HEK293 (cell line): Measurements from ENCODE around the gene SPC24.

ENCODE experiments used
- CTCF ChIA-PET: fragments of 350-600 bp; formaldehyde crosslinking; extraction: SDS; loops from one replicate; lab custom pipeline; 2021; ENCODE audit warnings: antibody characterized with exemption; lab: Yijun Ruan, JAX
- POLR2A ChIA-PET: fragments of 300-600 bp; formaldehyde crosslinking; extraction: SDS; loops from one replicate; lab custom pipeline; 2020; ENCODE audit warnings: antibody characterized with exemption, inconsistent platforms; lab: Yijun Ruan, JAX
- H3K27ac ChIP-seq: fragments of 200-500 bp; sonication (Bioruptor generic); 2 replicates; pipeline ENCODE4 v1.5.1; 2014; ENCODE audit warnings: low read depth, low read length, control low read depth, inconsistent platforms; ENCODE audit errors: extremely low read depth
- H3K36me3 ChIP-seq, 2 experiments: fragments of 200-500 bp in 1 of 2; sonication (Bioruptor generic) in 1 of 2; 1 replicate in 1 of 2; 2 replicates in 1 of 2; pipeline ENCODE4 v1.5.1; 2014 to 2017; ENCODE audit warnings: inconsistent platforms in 2 of 2, low read length in 2 of 2; ENCODE audit not compliant: control insufficient read depth in 2 of 2, insufficient read depth in 1 of 2
- H3K4me1 ChIP-seq: fragments of 200-500 bp; sonication (Bioruptor generic); 2 replicates; pipeline ENCODE4 v1.5.1; 2014; ENCODE audit warnings: mild to moderate bottlenecking, low read length, inconsistent platforms; ENCODE audit not compliant: control insufficient read depth, insufficient read depth
- H3K4me3 ChIP-seq: 2 replicates; pipeline ENCODE4 v1.5.1; 2011; ENCODE audit warnings: low read depth, mild to moderate bottlenecking, control low read depth, low read length, moderate library complexity
- H3K9me3 ChIP-seq: fragments of 200-500 bp; sonication (Bioruptor generic); 2 replicates; pipeline ENCODE4 v1.5.1; 2014; ENCODE audit warnings: low read depth, low read length, inconsistent platforms; ENCODE audit not compliant: control insufficient read depth, insufficient read depth
- ATF2 ChIP-seq: fragments of 450-650 bp; formaldehyde crosslinking; IDR thresholded peaks from 2 replicates; pipeline ENCODE4 v1.5.1; 2016; ENCODE audit warnings: missing biosample characterization, missing genetic modification characterization, low read depth
- GLI4 ChIP-seq: fragments of 450-650 bp; formaldehyde crosslinking; IDR thresholded peaks from 2 replicates; pipeline ENCODE4 v1.5.1; 2016; ENCODE audit warnings: missing biosample characterization, missing genetic modification characterization
- KLF7 ChIP-seq: fragments of 450-650 bp; formaldehyde crosslinking; IDR thresholded peaks from 2 replicates; pipeline ENCODE4 v1.5.1; 2016; ENCODE audit warnings: missing biosample characterization, missing genetic modification characterization, borderline replicate concordance
- PRDM6 ChIP-seq: fragments of 450-650 bp; formaldehyde crosslinking; IDR thresholded peaks from 2 replicates; pipeline ENCODE4 v1.5.1; 2017; ENCODE audit warnings: missing biosample characterization, missing genetic modification characterization
- REST ChIP-seq: fragments of 450-650 bp; formaldehyde crosslinking; IDR thresholded peaks from 2 replicates; pipeline ENCODE4 v1.5.1; 2016; ENCODE audit warnings: missing biosample characterization, missing genetic modification characterization
- ZBTB49 ChIP-seq: fragments of 450-650 bp; formaldehyde crosslinking; IDR thresholded peaks from 2 replicates; pipeline ENCODE4 v1.5.1; 2016; ENCODE audit warnings: missing biosample characterization, missing genetic modification characterization, low read depth
- ZNF10 ChIP-seq: fragments of 450-650 bp; formaldehyde crosslinking; IDR thresholded peaks from 2 replicates; pipeline ENCODE4 v1.5.1; 2017; ENCODE audit warnings: missing biosample characterization, missing genetic modification characterization
- ZNF140 ChIP-seq: fragments of 450-650 bp; formaldehyde crosslinking; IDR thresholded peaks from 2 replicates; pipeline ENCODE4 v1.5.1; 2016; ENCODE audit warnings: missing biosample characterization, missing genetic modification characterization
- ZNF223 ChIP-seq: fragments of 450-650 bp; formaldehyde crosslinking; IDR thresholded peaks from 2 replicates; pipeline ENCODE4 v1.5.1; 2016; ENCODE audit warnings: missing biosample characterization, missing genetic modification characterization
- ZNF23 ChIP-seq: fragments of 450-650 bp; formaldehyde crosslinking; IDR thresholded peaks from 2 replicates; pipeline ENCODE4 v1.5.1; 2016; ENCODE audit warnings: missing biosample characterization, missing genetic modification characterization, borderline replicate concordance
- ZNF311 ChIP-seq: fragments of 450-650 bp; formaldehyde crosslinking; IDR thresholded peaks from 2 replicates; pipeline ENCODE4 v1.5.1; 2017; ENCODE audit warnings: missing biosample characterization, missing genetic modification characterization, borderline replicate concordance
- ZNF341 ChIP-seq: fragments of 450-650 bp; formaldehyde crosslinking; IDR thresholded peaks from 2 replicates; pipeline ENCODE4; 2016; ENCODE audit warnings: low read depth, missing biosample characterization, missing genetic modification characterization
- ZNF416 ChIP-seq: fragments of 450-650 bp; formaldehyde crosslinking; IDR thresholded peaks from 2 replicates; pipeline ENCODE4 v1.5.1; 2016; ENCODE audit warnings: missing biosample characterization, missing genetic modification characterization
- ZNF548 ChIP-seq: fragments of 450-650 bp; formaldehyde crosslinking; IDR thresholded peaks from 2 replicates; pipeline ENCODE4 v1.5.1; 2016; ENCODE audit warnings: missing biosample characterization, missing genetic modification characterization
- ZNF555 ChIP-seq: fragments of 450-650 bp; formaldehyde crosslinking; conservative IDR thresholded peaks from 2 replicates; pipeline ENCODE4 v1.5.1; 2017; ENCODE audit warnings: missing biosample characterization, mild to moderate bottlenecking, missing genetic modification characterization, inconsistent platforms
- ZNF596 ChIP-seq: fragments of 450-650 bp; IDR thresholded peaks from 2 replicates; pipeline ENCODE4 v1.5.0; 2018; ENCODE audit warnings: missing biosample characterization, mild to moderate bottlenecking, missing genetic modification characterization, moderate library complexity
- ZNF768 ChIP-seq: fragments of 450-650 bp; formaldehyde crosslinking; IDR thresholded peaks from 2 replicates; pipeline ENCODE4 v1.5.1; 2018; ENCODE audit warnings: missing biosample characterization, mild to moderate bottlenecking, missing genetic modification characterization

The SPC24 gene

GRCh38 chr19:11115895-11116446 lies 39.6 kb downstream of the SPC24 start:
- no peak overlapping the region for H3K27ac ChIP-seq
- ChIA-PET POLR2A (interaction anchor here (0.7 kb wide), 1 partner anchor 781 kb away, joined by 4 read pairs; no protein-coding TSS in a partner anchor), CTCF (interaction anchor here (1.1 kb wide), 1 partner anchor 10 kb away, joined by 3 read pairs; no protein-coding TSS in a partner anchor)
- TF ChIP-seq ZNF10 (tag by site-specific recombination) (no peak), ZNF548 (no peak), PRDM6 (tag by site-specific recombination) (no peak), ZNF311 (tag by site-specific recombination) (no peak), ZNF596 (tag by site-specific recombination) (no peak), ZNF23 (tag by site-specific recombination) (no peak), REST (tag by site-specific recombination) (no peak), ZNF768 (tag by site-specific recombination) (no peak), ZNF341 (tag by site-specific recombination) (no peak), ATF2 (tag by site-specific recombination) (no peak), ZNF416 (tag by site-specific recombination) (no peak), ZNF140 (tag by site-specific recombination) (no peak), ZNF555 (tag by site-specific recombination) (no peak), ZNF223 (tag by site-specific recombination) (no peak), ZBTB49 (tag by site-specific recombination) (no peak), KLF7 (tag by site-specific recombination) (no peak), GLI4 (tag by site-specific recombination) (no peak)
- no peaks in the 10 kb centered on the region for H3K9me3 ChIP-seq
- no peak overlapping the region for H3K4me3 ChIP-seq
- H3K36me3 ChIP-seq, result peaks cover 32 to 80% of the 10 kb centered on the region in 2 experiments
- H3K4me1 ChIP-seq, result no peaks in the 10 kb centered on the region
